H1 (cell line): ENCODE results near the gene IGFBP4. TPM values are rescaled to one million over a fixed set of nuclear protein-coding genes. Genes with fewer than 3 reads are reported as not detected.
A peak's percentile ranks its signal among the peaks of the same experiment; 100 is the strongest.

Experiments
- CTCF ChIA-PET: fragments of 300-600 bp; sonication (Branson Sonifier 250); formaldehyde crosslinking; loops from one replicate; lab custom pipeline; 2021; ENCODE audit not compliant: partially characterized antibody; lab: Charles Lee
- POLR2A ChIA-PET: fragments of 300-600 bp; sonication (Branson Sonifier 250); formaldehyde crosslinking; loops from one replicate; lab custom pipeline; 2021; ENCODE audit warnings: inconsistent platforms; ENCODE audit not compliant: partially characterized antibody; lab: Charles Lee
- DNase-seq, 2 experiments: peaks; one replicate each; pipeline versions ENCODE4 v3.0.0 to v3.0.0-alpha.2; 2010 to 2022; ENCODE audit warnings: low spot score in 2 of 2, low read depth in 1 of 2, mixed read lengths in 1 of 2
- FAIRE-seq: peaks from 2 replicates; lab custom pipeline; 2011; peaks lifted over from hg19 to GRCh38; lab: Jason Lieb, UNC
- H2AFZ ChIP-seq: 2 replicates; pipeline ENCODE4 v1.8.1; 2012; ENCODE audit warnings: low read length, inconsistent platforms
- H2AK5ac ChIP-seq: 2 replicates; pipeline ENCODE4 v1.6.1; 2013; ENCODE audit warnings: low read depth, low read length
- H2BK120ac ChIP-seq: replicated peaks from 2 replicates; pipeline ENCODE3; 2013; ENCODE audit warnings: low read depth, low read length, inconsistent platforms
- H2BK12ac ChIP-seq: 2 replicates; pipeline ENCODE4 v1.6.1; 2013; ENCODE audit warnings: low read depth, low read length
- H2BK15ac ChIP-seq: 2 replicates; pipeline ENCODE4 v1.6.1; 2013; ENCODE audit warnings: low read length
- H2BK20ac ChIP-seq: 2 replicates; pipeline ENCODE4 v1.6.1; 2013; ENCODE audit warnings: low read length
- H2BK5ac ChIP-seq: 2 replicates; pipeline ENCODE4 v1.6.1; 2013; ENCODE audit warnings: low read depth, low read length
- H3K14ac ChIP-seq: 2 replicates; pipeline ENCODE4 v1.6.1; 2013; ENCODE audit warnings: inconsistent platforms; ENCODE audit not compliant: insufficient read length
- H3K18ac ChIP-seq: 2 replicates; pipeline ENCODE4 v1.6.1; 2013; ENCODE audit warnings: low read length; ENCODE audit errors: extremely low read depth
- H3K23ac ChIP-seq: 2 replicates; pipeline ENCODE4 v1.6.1; 2013; ENCODE audit warnings: inconsistent platforms; ENCODE audit not compliant: insufficient read length
- H3K23me2 ChIP-seq: 2 replicates; pipeline ENCODE4 v1.6.1; 2013; ENCODE audit warnings: low read depth, low read length
- H3K27ac ChIP-seq: 2 replicates; pipeline ENCODE4 v1.6.1; 2011; ENCODE audit warnings: low read depth, low read length, inconsistent platforms
- H3K27me3 ChIP-seq, 4 experiments: replicated peaks in 1 of 4; 1 replicate in 1 of 4; 2 replicates in 3 of 4; pipeline versions ENCODE4 v1.6.1 to v1.8.1; 2011 to 2013; ENCODE audit warnings: low read length in 3 of 4, mild to moderate bottlenecking in 3 of 4, inconsistent platforms in 2 of 4, mixed read lengths in 2 of 4, moderate library complexity in 1 of 4; ENCODE audit not compliant: control insufficient read depth in 3 of 4, insufficient read depth in 3 of 4; ENCODE audit errors: extremely low read depth in 1 of 4
- H3K36me3 ChIP-seq, 4 experiments: 2 replicates each; pipeline versions ENCODE4 v1.6.1 to v1.8.1; 2011 to 2013; ENCODE audit warnings: mild to moderate bottlenecking in 4 of 4, low read length in 3 of 4, moderate library complexity in 2 of 4, control low read depth in 1 of 4, inconsistent platforms in 1 of 4; ENCODE audit not compliant: insufficient read depth in 4 of 4, control insufficient read depth in 2 of 4
- H3K4ac ChIP-seq: replicated peaks from 2 replicates; pipeline ENCODE3; 2013; ENCODE audit warnings: low read length, low read depth, mixed read lengths, inconsistent platforms; ENCODE audit not compliant: insufficient read length
- H3K4me1 ChIP-seq, 4 experiments: replicated peaks in 1 of 4; 1 replicate in 1 of 4; 2 replicates in 3 of 4; pipeline versions ENCODE4 v1.6.1 to v1.8.1; 2011 to 2013; ENCODE audit warnings: low read length in 3 of 4, inconsistent platforms in 2 of 4, mixed read lengths in 1 of 4; ENCODE audit not compliant: insufficient read depth in 4 of 4, control insufficient read depth in 3 of 4
- H3K4me2 ChIP-seq, 2 experiments: 2 replicates each; pipeline versions ENCODE4 v1.6.1 to v1.8.1; 2011 to 2013; ENCODE audit warnings: low read depth in 2 of 2, low read length in 2 of 2, control low read depth in 1 of 2, inconsistent platforms in 1 of 2, mild to moderate bottlenecking in 1 of 2; ENCODE audit not compliant: insufficient read depth in 1 of 2
- H3K4me3 ChIP-seq, 4 experiments: fragments of 200-600, 300-600 bp in 1 of 4; sonication (generic), shearing (Covaris generic), sonication (Bioruptor Twin) in 1 of 4; 2 replicates each; pipeline versions ENCODE4 v1.5.1 to v1.8.1; 2011 to 2016; ENCODE audit warnings: low read length in 4 of 4, low read depth in 3 of 4, control low read depth in 2 of 4, inconsistent platforms in 2 of 4, mild to moderate bottlenecking in 2 of 4, mixed read lengths in 1 of 4, moderate library complexity in 1 of 4; ENCODE audit not compliant: insufficient read depth in 2 of 4; ENCODE audit errors: extremely low read depth in 1 of 4
- H3K56ac ChIP-seq: replicated peaks from 2 replicates; pipeline ENCODE3; 2013; ENCODE audit warnings: low read depth, mild to moderate bottlenecking, mixed read lengths, low read length, inconsistent platforms; ENCODE audit not compliant: insufficient read length
- H3K79me1 ChIP-seq: 2 replicates; pipeline ENCODE4 v1.6.1; 2013; ENCODE audit warnings: low read depth, low read length, control low read depth
- H3K79me2 ChIP-seq, 2 experiments: 2 replicates each; pipeline versions ENCODE4 v1.6.1 to v1.8.1; 2012 to 2013; ENCODE audit warnings: low read length in 2 of 2, mild to moderate bottlenecking in 2 of 2, inconsistent platforms in 1 of 2; ENCODE audit not compliant: insufficient read depth in 2 of 2, control insufficient read depth in 1 of 2
- H3K9ac ChIP-seq, 4 experiments: replicated peaks in 1 of 4; 1 replicate in 1 of 4; 2 replicates in 3 of 4; pipeline versions ENCODE4 v1.6.1 to v1.8.1; 2011 to 2013; ENCODE audit warnings: low read depth in 3 of 4, low read length in 3 of 4, control low read depth in 2 of 4, mild to moderate bottlenecking in 2 of 4, moderate library complexity in 2 of 4, inconsistent platforms in 1 of 4; ENCODE audit errors: extremely low read depth in 1 of 4
- H3K9me3 ChIP-seq, 2 experiments: 2 replicates each; pipeline versions ENCODE4 v1.6.1 to v1.8.1; 2012 to 2013; ENCODE audit warnings: mild to moderate bottlenecking in 2 of 2, moderate library complexity in 2 of 2, control low read depth in 1 of 2, inconsistent platforms in 1 of 2, low read depth in 1 of 2, low read length in 1 of 2, mixed read lengths in 1 of 2; ENCODE audit not compliant: insufficient read depth in 2 of 2
- H4K20me1 ChIP-seq, 2 experiments: replicated peaks in 1 of 2; 2 replicates each; pipeline versions ENCODE3 to v1.8.1; 2011 to 2013; ENCODE audit warnings: inconsistent platforms in 2 of 2, low read length in 2 of 2, mild to moderate bottlenecking in 1 of 2; ENCODE audit not compliant: insufficient read depth in 2 of 2, control insufficient read depth in 1 of 2
- H4K5ac ChIP-seq: 2 replicates; pipeline ENCODE4 v1.6.1; 2013; ENCODE audit warnings: low read length, low read depth, mixed read lengths, inconsistent platforms; ENCODE audit not compliant: insufficient read length
- H4K8ac ChIP-seq: 2 replicates; pipeline ENCODE4 v1.8.0; 2013; ENCODE audit warnings: mild to moderate bottlenecking, moderate library complexity, low read length, inconsistent platforms; ENCODE audit not compliant: insufficient read depth; ENCODE audit errors: extremely low read depth
- H4K91ac ChIP-seq: replicated peaks from 2 replicates; pipeline ENCODE3; 2013; ENCODE audit warnings: low read length, mixed read lengths, inconsistent platforms; ENCODE audit not compliant: insufficient read length
- CREB1 ChIP-seq: IDR thresholded peaks from 2 replicates; pipeline ENCODE4 v1.6.1; 2012; ENCODE audit warnings: inconsistent platforms
- EGR1 ChIP-seq: IDR thresholded peaks from 2 replicates; pipeline ENCODE4 v1.6.1; 2011; ENCODE audit warnings: low read depth, low read length, borderline replicate concordance
- EP300 ChIP-seq, 2 experiments: IDR thresholded peaks; 1 replicate in 1 of 2; 2 replicates in 1 of 2; pipeline ENCODE4 v1.6.1; 2011 to 2012; ENCODE audit warnings: low read depth in 2 of 2, low read length in 2 of 2, mild to moderate bottlenecking in 2 of 2, borderline replicate concordance in 1 of 2, inconsistent platforms in 1 of 2, moderate library complexity in 1 of 2
- GTF2F1 ChIP-seq: IDR thresholded peaks from 2 replicates; pipeline ENCODE4 v1.6.1; 2012; ENCODE audit warnings: low read depth, low read length, improper control_type of control experiment, borderline replicate concordance
- HDAC2 ChIP-seq, 2 experiments: fragments of 300-600 bp in 1 of 2; sonication (generic) in 1 of 2; IDR thresholded peaks; 2 replicates each; pipeline ENCODE4 v1.6.1; 2011 to 2012; ENCODE audit warnings: low read depth in 2 of 2, low read length in 2 of 2, mild to moderate bottlenecking in 2 of 2, moderate library complexity in 2 of 2, borderline replicate concordance in 1 of 2, inconsistent platforms in 1 of 2
- WGBS, 2 experiments: shearing (Covaris generic) in 1 of 2; methylation state at CpG; one replicate each; pipeline versions ENCODE4 v1.1.6 to v1.1.7; 2013 to 2015; ENCODE audit warnings: low lambda C conversion rate in 2 of 2, mixed read lengths in 2 of 2, inconsistent platforms in 1 of 2, low coverage in 1 of 2, missing lambda C conversion rate in 1 of 2; ENCODE audit not compliant: insufficient replicate concordance in 2 of 2, insufficient coverage in 1 of 2, insufficient read length in 1 of 2; ENCODE audit errors: extremely low coverage in 1 of 2, missing lambda C conversion rate in 1 of 2; 5-methylcytosine and 5-hydroxymethylcytosine counted together
- polyA plus RNA-seq, 7 experiments: library from polyadenylated mRNA; depleted of rRNA in 3 of 7; stranded (reverse) in 5 of 7; unstranded in 2 of 7; fragments of >200 nt in 5 of 7; fragments of 200-250 nt in 2 of 7; gene quantifications; 1 replicate in 5 of 7; 2 replicates in 1 of 7; 4 replicates in 1 of 7; pipeline versions ENCODE4 v1.2.1 to v1.2.3, GENCODE V29; 2011 to 2013; ENCODE audit warnings: missing spikeins in 2 of 7, mixed read lengths in 2 of 7
- total RNA-seq: library from RNA; stranded (reverse); fragmentation: NEBNext Ultra II Directional; extraction: Animal tissue kit (Norgen Biotek cat#: 25700); gene quantifications from 2 replicates; pipeline ENCODE4 v1.2.1, GENCODE V29; 2021

IGFBP4 gene
- total and polyA plus RNA-seq, 2 of the 8 experiments (the other 6 are each of a cell fraction or from before 2014, with no cell fraction given) = 85.5 to 105 TPM

DNA sequence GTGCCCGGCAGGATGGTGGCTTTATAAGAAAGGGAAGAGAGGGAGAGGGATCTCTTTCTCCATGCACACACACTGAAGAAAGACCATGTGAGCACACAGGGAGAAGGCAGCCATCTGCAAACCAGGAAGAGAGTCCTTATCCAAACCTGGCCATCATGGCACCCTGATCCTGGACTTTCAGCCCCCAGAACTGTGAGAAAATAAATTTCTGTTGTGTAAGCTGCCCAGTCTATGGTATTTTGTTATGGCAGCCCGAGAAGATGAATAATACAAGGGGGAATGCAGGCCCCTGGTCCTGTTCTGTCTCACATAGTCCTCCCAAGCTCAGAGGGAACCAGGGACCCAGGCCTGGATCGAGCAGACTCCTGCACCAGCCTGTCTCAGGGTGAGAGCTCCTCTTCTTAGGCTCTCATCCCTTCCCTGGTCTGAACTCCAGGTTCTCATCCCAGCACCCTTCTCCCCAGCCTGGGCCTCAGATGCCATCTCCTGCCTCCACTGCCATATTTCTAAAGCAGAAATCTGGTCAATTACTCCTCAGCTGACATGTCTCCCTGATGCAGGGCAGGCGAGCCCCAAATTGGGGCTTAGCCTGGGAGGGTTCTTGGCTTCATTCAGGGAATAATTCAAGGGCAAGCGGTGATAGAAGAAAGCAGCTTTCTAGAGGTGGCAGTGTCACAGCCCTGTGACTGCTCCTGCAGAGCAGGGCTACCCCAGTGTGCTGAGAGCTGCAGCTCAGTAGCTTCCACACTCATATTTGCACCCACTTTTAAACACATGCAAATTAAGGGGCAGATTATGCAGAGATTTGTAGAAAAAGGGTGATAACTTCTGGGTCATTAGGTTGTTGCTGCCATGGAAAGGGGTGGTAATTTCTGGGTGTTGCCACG, 28.8 kb downstream of the IGFBP4 start:
- Histone ChIP-seq H2AK5ac (peak overlapping the region; percentile 86; the same call in 1 of the 2 replicates), H3K56ac (no peak overlapping the region), H3K27ac (no peak overlapping the region), H2BK5ac (peak overlapping the region; percentile 60; the same call in 1 of the 2 replicates), H2BK20ac (peak overlapping the region; percentile 16; the same call in 1 of the 2 replicates), H3K79me1 (no peaks in the 10 kb centered on the region), H3K9me3 (peaks cover 4 to 12% of the 10 kb centered on the region in 2 experiments; a peak in 2 of 4 replicates), H3K4ac (no peak overlapping the region), H4K5ac (no peak overlapping the region), H2BK120ac (no peak overlapping the region), H4K91ac (peak overlapping the region; percentile 85), H3K23ac (no peak overlapping the region), H3K4me3 (no peak overlapping the region), H3K36me3 (no peaks in the 10 kb centered on the region), H3K9ac (no peak overlapping the region; a peak in 1 of 7 replicates), H3K4me1 (peaks cover 3 to 15% (median 10%) of the 10 kb centered on the region in 4 experiments), H3K79me2 (no peaks in the 10 kb centered on the region), H3K18ac (peak overlapping the region; percentile 32; the same call in 1 of the 2 replicates), H3K23me2 (no peaks in the 10 kb centered on the region; the same call in 1 of the 2 replicates), H4K20me1 (no peaks in the 10 kb centered on the region), H2BK12ac (peak overlapping the region; percentile 39; the same call in 1 of the 2 replicates), H3K27me3 (no peaks in the 10 kb centered on the region; a peak in 1 of 7 replicates), H2BK15ac (peak overlapping the region; percentile 81), H2AFZ (no peak overlapping the region), H3K14ac (no peak overlapping the region), H4K8ac (no peak overlapping the region), H3K4me2 (no peak overlapping the region)
- no peak for FAIRE-seq
- no peak for DNase-seq
- ChIA-PET POLR2A (interaction anchor here (0.9 to 2.6 kb wide), 7 partner anchors 9 to 67 kb away, joined by 3 to 9 read pairs (median 5); no protein-coding TSS in a partner anchor), CTCF (interaction anchor here (0.9 to 34.1 kb wide), 9 partner anchors 15 to 88 kb away, joined by 3 to 739 read pairs (median 3); partner anchors contain the start of gene IGFBP4)
- WGBS, 2 experiments = 88% methylated on average over 6 of the region's 6 CpGs; no CpG with 5 or more reads in 1 of the 2 experiments
- TF ChIP-seq EP300 (IDR thresholded peaks at IDR 0.05; ENCODE audit: borderline replicate concordance in 1 of 2, low read depth in 2 of 2, low read length in 2 of 2) (no peak), GTF2F1 (no peak), EGR1 (no peak), CREB1 (no peak), HDAC2 (IDR thresholded peaks at IDR 0.05; ENCODE audit: borderline replicate concordance in 1 of 2, low read depth in 2 of 2, low read length in 2 of 2) (no peak)
